PFSK-1 (cell line): ENCODE measurements around the gene ATG4B.

Experiments used
- FOXP2 ChIP-seq: optimal IDR thresholded peaks from 2 replicates; pipeline ENCODE3; 2011; ENCODE audit warnings: borderline replicate concordance, control low read depth, inconsistent platforms; ENCODE audit not compliant: insufficient read depth; ENCODE audit errors: extremely low read length, extremely low read depth
- POLR2AphosphoS5 ChIP-seq: IDR thresholded peaks from 2 replicates; pipeline ENCODE4 v1.6.1; 2012; ENCODE audit warnings: low read depth, mild to moderate bottlenecking, control low read depth, low read length, moderate library complexity
- REST ChIP-seq, 2 experiments: IDR thresholded peaks; 2 replicates each; pipeline versions ENCODE4 v1.6.1 to v1.8.0; 2011 to 2012; ENCODE audit warnings: low read depth in 2 of 2, low read length in 2 of 2, control low read depth in 1 of 2, inconsistent platforms in 1 of 2, mild to moderate bottlenecking in 1 of 2, moderate library complexity in 1 of 2; ENCODE audit not compliant: insufficient read depth in 1 of 2
- SIN3A ChIP-seq: IDR thresholded peaks from 2 replicates; pipeline ENCODE4 v1.6.1; 2012; ENCODE audit warnings: mild to moderate bottlenecking, low read length, moderate library complexity, borderline replicate concordance; ENCODE audit not compliant: insufficient read depth

GRCh38 chr2:241613017-241613780 lies 24.3 kb upstream of the ATG4B start:
- TF ChIP-seq POLR2AphosphoS5 (no peak), SIN3A (no peak), REST (IDR thresholded peaks at IDR 0.05; ENCODE audit: insufficient read depth in 1 of 2, low read depth in 2 of 2, low read length in 2 of 2) (no peak), FOXP2 (no peak)
